GM12878 (cell line): ENCODE measurements around the gene ZNF534. TPM values are rescaled to one million over a fixed set of nuclear protein-coding genes. Genes with fewer than 3 reads are reported as not detected.

Experiments used
- ATAC-seq: fragments of 200-7000 bp; cut with Tn5 transposase; 3 replicates; pipeline ENCODE4 v1.9.1; 2020; ENCODE audit warnings: mild to moderate bottlenecking, moderate library complexity
- BruUV-seq: library from RNA; stranded (reverse); fragments of 400-500 nt; replicated peaks from 2 replicates; lab custom pipeline; 2021; lab: Mats Ljungman, UMichigan
- CTCF ChIA-PET: fragments of 300-600 bp; sonication (Branson Sonifier 250); formaldehyde crosslinking; extraction: SDS; loops from one replicate; lab custom pipeline; 2021; ENCODE audit warnings: inconsistent platforms; lab: Yijun Ruan, JAX
- POLR2A ChIA-PET: fragments of 350-600 bp; formaldehyde crosslinking; extraction: SDS; loops from one replicate; lab custom pipeline; 2021; ENCODE audit warnings: inconsistent platforms; lab: Charles Lee
- RAD21 ChIA-PET: fragments of 300-600 bp; sonication (Branson Sonifier 250); formaldehyde crosslinking; loops from one replicate; lab custom pipeline; 2023; ENCODE audit warnings: antibody characterized with exemption; ENCODE audit not compliant: unreplicated experiment; lab: Charles Lee
- SMC1A ChIA-PET: fragments of 300-600 bp; sonication (Branson Sonifier 250); formaldehyde crosslinking; loops from one replicate; lab custom pipeline; 2023; ENCODE audit not compliant: unreplicated experiment, uncharacterized antibody; lab: Charles Lee
- DNase-seq: peaks from one replicate; pipeline ENCODE4 v3.0.0-alpha.2; 2011; ENCODE audit warnings: low read depth, low spot score
- FAIRE-seq: peaks from 3 replicates; lab custom pipeline; 2011; peaks lifted over from hg19 to GRCh38; lab: Jason Lieb, UNC
- H2AFZ ChIP-seq: 2 replicates; pipeline ENCODE4 v1.6.0; 2011; ENCODE audit warnings: low read depth, low read length, control low read depth; ENCODE audit not compliant: control insufficient read depth
- H3K27ac ChIP-seq: 2 replicates; pipeline ENCODE4 v1.5.1; 2011; ENCODE audit warnings: control low read depth; ENCODE audit not compliant: control insufficient read depth, insufficient read depth
- H3K27me3 ChIP-seq, 2 experiments: replicated peaks in 1 of 2; 2 replicates each; pipeline versions ENCODE4 v1.6.0 to v1.6.1; 2011; ENCODE audit warnings: low read length in 1 of 2; ENCODE audit not compliant: control insufficient read depth in 2 of 2, insufficient read depth in 2 of 2
- H3K36me3 ChIP-seq, 2 experiments: 2 replicates each; pipeline ENCODE4 v1.5.1; 2011; ENCODE audit warnings: low read length in 1 of 2; ENCODE audit not compliant: control insufficient read depth in 2 of 2, insufficient read depth in 2 of 2
- H3K4me1 ChIP-seq: 2 replicates; pipeline ENCODE4 v1.6.1; 2011; ENCODE audit warnings: mild to moderate bottlenecking, low read length, moderate library complexity, mixed read lengths; ENCODE audit not compliant: control insufficient read depth, insufficient read depth
- H3K4me2 ChIP-seq: 2 replicates; pipeline ENCODE4 v1.6.0; 2011; ENCODE audit warnings: control low read depth; ENCODE audit not compliant: control insufficient read depth, insufficient read depth
- H3K4me3 ChIP-seq: fragments of 200-600 bp; sonication (generic); 2 replicates; pipeline ENCODE4 v1.5.1; 2016
- H3K79me2 ChIP-seq: 2 replicates; pipeline ENCODE4 v1.6.0; 2011; ENCODE audit warnings: low read length; ENCODE audit not compliant: control insufficient read depth, insufficient read depth
- H3K9ac ChIP-seq: 2 replicates; pipeline ENCODE4 v1.8.0; 2011; ENCODE audit warnings: low read length, control low read depth, mixed read lengths; ENCODE audit not compliant: control insufficient read depth, insufficient read depth
- H3K9me3 ChIP-seq: replicated peaks from 3 replicates; pipeline ENCODE4 v1.5.1; 2011; ENCODE audit warnings: mild to moderate bottlenecking, low read length; ENCODE audit not compliant: control insufficient read depth, insufficient read depth
- H4K20me1 ChIP-seq: 2 replicates; pipeline ENCODE4 v1.6.0; 2011; ENCODE audit not compliant: control insufficient read depth, insufficient read depth
- BMI1 ChIP-seq: fragments of 450-650 bp; IDR thresholded peaks from 2 replicates; pipeline ENCODE4 v1.6.1; 2016; ENCODE audit warnings: mild to moderate bottlenecking, moderate library complexity, borderline replicate concordance
- E2F8 ChIP-seq: fragments of 450-650 bp; IDR thresholded peaks from 2 replicates; pipeline ENCODE4 v1.6.1; 2018; ENCODE audit warnings: mild to moderate bottlenecking, low read depth, moderate library complexity; ENCODE audit not compliant: partially characterized antibody
- ESRRA ChIP-seq: IDR thresholded peaks from 2 replicates; pipeline ENCODE4 v1.6.1; 2012; ENCODE audit warnings: mild to moderate bottlenecking, low read length, improper control_type of control experiment
- FOXK2 ChIP-seq: fragments of 450-650 bp; IDR thresholded peaks from 2 replicates; pipeline ENCODE4 v1.6.1; 2017; ENCODE audit warnings: mild to moderate bottlenecking, moderate library complexity
- KAT2A ChIP-seq: conservative IDR thresholded peaks from 2 replicates; pipeline ENCODE4 v1.6.1; 2011; ENCODE audit warnings: low read depth, low read length; ENCODE audit not compliant: control insufficient read depth
- MTA2 ChIP-seq: fragments of 450-650 bp; IDR thresholded peaks from 2 replicates; pipeline ENCODE4 v1.6.1; 2016; ENCODE audit warnings: low read depth, mild to moderate bottlenecking, moderate library complexity
- RUNX3 ChIP-seq: IDR thresholded peaks from 2 replicates; pipeline ENCODE4 v1.6.1; 2012; ENCODE audit warnings: low read length, inconsistent platforms
- YBX1 ChIP-seq: fragments of 450-650 bp; IDR thresholded peaks from 2 replicates; pipeline ENCODE4 v1.6.1; 2016; ENCODE audit warnings: antibody characterized with exemption
- ZNF687 ChIP-seq: fragments of 450-650 bp; IDR thresholded peaks from 2 replicates; pipeline ENCODE4 v1.6.1; 2017; ENCODE audit warnings: mild to moderate bottlenecking, moderate library complexity
- ZSCAN29 ChIP-seq: fragments of 450-650 bp; IDR thresholded peaks from 2 replicates; pipeline ENCODE4 v1.6.1; 2017; ENCODE audit warnings: mild to moderate bottlenecking, moderate library complexity
- WGBS: methylation state at CpG from one replicate; pipeline ENCODE4 v1.1.6; 2016; ENCODE audit warnings: low lambda C conversion rate; ENCODE audit not compliant: insufficient replicate concordance, insufficient coverage; ENCODE audit errors: missing lambda C conversion rate; 5-methylcytosine and 5-hydroxymethylcytosine counted together
- in situ Hi-C: fragments of 300-500 bp; cut with MboI; formaldehyde crosslinking; loops from 9 replicates; pipeline ENCODE4 v1.14.3; 2018; ENCODE audit warnings: mixed read lengths
- intact Hi-C: fragments of 100-400 bp; cut with micrococcal nuclease; formaldehyde crosslinking; loops from one replicate; pipeline ENCODE4 v1.14.2; 2022; ENCODE audit not compliant: unreplicated experiment
- polyA plus RNA-seq, 11 experiments: library from polyadenylated mRNA; depleted of rRNA in 4 of 11; unstranded in 6 of 11; stranded (reverse) in 5 of 11; fragments of >200 nt; fragmentation: Nextera tagmentation in 4 of 11; fragmentation: Illumina TruSeq in 1 of 11; extraction: Ambion mirVana in 4 of 11; extraction: Trizol in 1 of 11; gene quantifications; 1 replicate in 1 of 11; 2 replicates in 10 of 11; pipeline versions ENCODE4 v1.2.1 to v1.2.3, GENCODE V29; 2011 to 2016; ENCODE audit warnings: inconsistent platforms in 2 of 11, missing spikeins in 2 of 11, low read depth in 1 of 11
- total RNA-seq, 4 experiments: library from RNA; depleted of rRNA in 3 of 4; stranded (reverse); fragments of >200 nt in 3 of 4; fragmentation: Illumina TruSeq in 1 of 4; extraction: Trizol in 1 of 4; gene quantifications; 2 replicates each; pipeline versions ENCODE4 v1.2.1 to v1.2.3, GENCODE V29; 2013 to 2021
- TF ChIP-seq, protein P1 (sequence below): IDR thresholded peaks from 2 replicates; pipeline ENCODE4 v1.6.1; 2012; ENCODE audit warnings: mild to moderate bottlenecking, low read depth, low read length

The ZNF534 gene
- total and polyA plus RNA-seq, 10 of the 15 experiments (the other 5 are each of a cell fraction or from before 2014, with no cell fraction given): 0.39 to 0.79 TPM; not detected in 8

DNA sequence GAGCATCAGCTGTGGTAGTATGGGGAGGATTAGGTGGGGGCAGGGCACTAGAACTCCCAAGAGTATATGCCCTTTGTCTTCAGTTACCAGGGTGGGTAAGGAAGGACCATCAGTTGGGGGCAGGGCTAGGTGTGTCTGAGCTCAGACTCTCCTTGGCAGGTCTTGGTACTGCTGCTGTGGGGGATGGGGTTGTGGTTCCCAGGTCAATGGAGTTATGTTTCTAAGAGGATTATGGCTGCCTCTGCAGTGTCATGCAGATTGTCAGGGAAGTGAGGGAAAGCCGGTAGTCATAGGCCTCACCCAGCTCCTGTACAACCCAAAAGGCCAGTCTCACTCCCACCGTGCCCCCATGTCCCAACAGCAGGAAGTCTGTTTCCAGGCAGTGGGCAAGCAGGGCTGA, 15.6 kb downstream of the ZNF534 start (continued):
- TF ChIP-seq ZNF687: no peak
- no peak for TF ChIP-seq KAT2A
- TF ChIP-seq ESRRA: no peak
- TF ChIP-seq MTA2: no peak
- no peak for TF ChIP-seq BMI1
- no peak for TF ChIP-seq RUNX3
- TF ChIP-seq ZSCAN29: no peak
- no peak for TF ChIP-seq FOXK2
- TF ChIP-seq YBX1: no peak
- TF ChIP-seq, all 136 proteins: peak for 0

GRCh38 chr19:52451241-52451640, 22.3 kb downstream of the ZNF534 start:
- ChIA-PET POLR2A (no interaction called here), RAD21 (no interaction called here)
- peaks cover 4% of the 10 kb centered on the region; the same call in 2 of the 3 replicates for H3K9me3 ChIP-seq
- no peak for TF ChIP-seq E2F8
- TF ChIP-seq, protein P1, sequence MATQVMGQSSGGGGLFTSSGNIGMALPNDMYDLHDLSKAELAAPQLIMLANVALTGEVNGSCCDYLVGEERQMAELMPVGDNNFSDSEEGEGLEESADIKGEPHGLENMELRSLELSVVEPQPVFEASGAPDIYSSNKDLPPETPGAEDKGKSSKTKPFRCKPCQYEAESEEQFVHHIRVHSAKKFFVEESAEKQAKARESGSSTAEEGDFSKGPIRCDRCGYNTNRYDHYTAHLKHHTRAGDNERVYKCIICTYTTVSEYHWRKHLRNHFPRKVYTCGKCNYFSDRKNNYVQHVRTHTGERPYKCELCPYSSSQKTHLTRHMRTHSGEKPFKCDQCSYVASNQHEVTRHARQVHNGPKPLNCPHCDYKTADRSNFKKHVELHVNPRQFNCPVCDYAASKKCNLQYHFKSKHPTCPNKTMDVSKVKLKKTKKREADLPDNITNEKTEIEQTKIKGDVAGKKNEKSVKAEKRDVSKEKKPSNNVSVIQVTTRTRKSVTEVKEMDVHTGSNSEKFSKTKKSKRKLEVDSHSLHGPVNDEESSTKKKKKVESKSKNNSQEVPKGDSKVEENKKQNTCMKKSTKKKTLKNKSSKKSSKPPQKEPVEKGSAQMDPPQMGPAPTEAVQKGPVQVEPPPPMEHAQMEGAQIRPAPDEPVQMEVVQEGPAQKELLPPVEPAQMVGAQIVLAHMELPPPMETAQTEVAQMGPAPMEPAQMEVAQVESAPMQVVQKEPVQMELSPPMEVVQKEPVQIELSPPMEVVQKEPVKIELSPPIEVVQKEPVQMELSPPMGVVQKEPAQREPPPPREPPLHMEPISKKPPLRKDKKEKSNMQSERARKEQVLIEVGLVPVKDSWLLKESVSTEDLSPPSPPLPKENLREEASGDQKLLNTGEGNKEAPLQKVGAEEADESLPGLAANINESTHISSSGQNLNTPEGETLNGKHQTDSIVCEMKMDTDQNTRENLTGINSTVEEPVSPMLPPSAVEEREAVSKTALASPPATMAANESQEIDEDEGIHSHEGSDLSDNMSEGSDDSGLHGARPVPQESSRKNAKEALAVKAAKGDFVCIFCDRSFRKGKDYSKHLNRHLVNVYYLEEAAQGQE: no peak

More at GRCh38 chr19:52451241-52451640, 22.3 kb downstream of the ZNF534 start:
- in situ Hi-C loops (no loop called here), intact Hi-C loops (no loop called here)
- BruUV-seq: no TSS peak
- ChIA-PET SMC1A (no interaction called here), CTCF (no interaction called here)
- Histone ChIP-seq H3K36me3 (no peaks in the 10 kb centered on the region), H3K79me2 (no peaks in the 10 kb centered on the region), H3K4me2 (no peak overlapping the region), H3K4me1 (no peaks in the 10 kb centered on the region), H4K20me1 (no peaks in the 10 kb centered on the region), H3K27me3 (no peaks in the 10 kb centered on the region), H3K27ac (no peak overlapping the region), H3K4me3 (no peak overlapping the region), H3K9ac (no peak overlapping the region), H2AFZ (no peak overlapping the region)
- ATAC-seq: no peak
- FAIRE-seq: no peak
- no peak for DNase-seq
- 83% methylated on average over 40 of the region's 41 CpGs for WGBS
